Thoracic aorta (tissue), 2 donors: ENCODE measurements around the gene WDFY1. TPM values are rescaled to one million over a fixed set of nuclear protein-coding genes. Genes with fewer than 3 reads are reported as not detected.

ENCODE experiments used
- ATAC-seq: fragments of 150-250 bp; one replicate; pipeline ENCODE4 v1.8.0; 2017; ENCODE audit warnings: low read depth; ENCODE audit not compliant: insufficient number of reproducible peaks, low FRiP score
- DNase-seq: peaks from one replicate; pipeline ENCODE4 v3.0.0-alpha.2; 2020; ENCODE audit warnings: low spot score
- H3K27ac ChIP-seq, 2 donors: fragments of 200-600 bp; sonication (generic); 1 replicate in 1 of 2; 2 replicates in 1 of 2; pipeline ENCODE4 v1.5.1; 2016; ENCODE audit warnings: mild to moderate bottlenecking in 2 of 2, moderate library complexity in 2 of 2
- H3K27me3 ChIP-seq: fragments of 200-600 bp; sonication (generic); replicated peaks from 2 replicates; pipeline ENCODE4 v1.6.0; 2016; ENCODE audit warnings: mild to moderate bottlenecking; ENCODE audit not compliant: insufficient read depth
- H3K36me3 ChIP-seq: fragments of 200-600 bp; sonication (generic); one replicate; pipeline ENCODE4 v1.5.1; 2016
- H3K4me1 ChIP-seq, 2 donors: fragments of 200-600 bp; sonication (generic); 1 replicate in 1 of 2; 2 replicates in 1 of 2; pipeline versions ENCODE4 v1.5.1 to v1.6.0; 2016; ENCODE audit warnings: low read depth in 2 of 2, mild to moderate bottlenecking in 1 of 2; ENCODE audit not compliant: control insufficient read depth in 1 of 2
- H3K4me3 ChIP-seq: fragments of 200-600 bp; sonication (generic); 2 replicates; pipeline ENCODE4 v1.5.1; 2016; ENCODE audit warnings: mild to moderate bottlenecking
- H3K9me3 ChIP-seq: fragments of 200-600 bp; sonication (generic); 2 replicates; pipeline ENCODE4 v1.5.1; 2016
- total RNA-seq, 2 donors: library from RNA; depleted of rRNA; stranded (reverse); fragments of >200 nt; gene quantifications; one replicate each; pipeline versions ENCODE4 v1.1.0 to v1.2.3, GENCODE V29; 2016
- TF ChIP-seq, protein P1 (sequence below): fragments of 200-600 bp; sonication (generic); IDR thresholded peaks from one replicate; pipeline ENCODE4 v1.5.1; 2019; ENCODE audit warnings: antibody characterized with exemption

WDFY1 gene
- total RNA-seq, 2 donors from 2014 or later: 51.4 to 64.0 TPM

DNA sequence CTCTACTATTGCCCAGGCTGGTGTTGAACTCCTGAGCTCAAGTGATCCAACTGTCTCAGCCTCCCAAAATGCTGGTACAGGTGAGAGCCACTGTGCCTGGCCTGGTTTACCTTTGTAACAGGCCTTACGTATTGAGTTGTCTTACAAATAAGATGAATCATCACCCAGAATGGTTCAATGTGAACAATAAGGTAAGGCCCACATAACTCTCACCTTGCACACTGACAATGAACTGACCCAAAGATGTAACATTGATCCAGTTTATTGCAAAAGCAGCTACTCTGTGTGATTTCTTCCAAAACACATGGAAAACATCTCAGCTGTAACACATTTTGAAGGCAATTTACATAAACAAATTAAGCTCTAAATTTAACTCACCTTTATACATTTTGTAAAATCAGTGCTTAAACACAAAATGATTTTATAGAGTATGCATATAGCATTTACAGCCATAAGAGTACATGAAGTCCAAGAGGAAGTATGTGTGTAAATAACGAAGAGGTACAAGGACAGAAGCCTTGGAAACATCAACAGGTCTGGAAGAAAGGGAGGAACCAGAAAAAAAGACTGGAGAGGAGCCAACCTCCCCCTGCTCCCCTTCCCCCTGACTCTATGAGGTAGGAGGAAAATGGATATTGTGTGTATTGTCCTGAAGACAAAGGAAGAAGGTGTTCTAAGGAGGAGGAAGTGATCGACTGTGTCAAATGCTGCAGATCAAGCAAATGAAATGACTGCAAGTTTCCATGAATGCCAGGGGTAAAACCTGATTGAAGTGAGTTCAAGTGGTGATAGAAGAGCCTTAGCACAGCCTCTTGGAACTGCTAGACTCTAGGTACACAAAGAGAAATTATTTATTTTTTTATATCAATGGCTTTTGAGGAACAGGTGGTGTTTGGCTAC is 5.6 kb upstream of the WDFY1 start:
- no peaks in the 10 kb centered on the region for H3K36me3 ChIP-seq
- H3K27me3 ChIP-seq: no peaks in the 10 kb centered on the region
- ATAC-seq (no peak), DNase-seq (no peak)
- no peaks in the 10 kb centered on the region for H3K9me3 ChIP-seq
- H3K4me3 ChIP-seq: no peak overlapping the region
- TF ChIP-seq, protein P1, sequence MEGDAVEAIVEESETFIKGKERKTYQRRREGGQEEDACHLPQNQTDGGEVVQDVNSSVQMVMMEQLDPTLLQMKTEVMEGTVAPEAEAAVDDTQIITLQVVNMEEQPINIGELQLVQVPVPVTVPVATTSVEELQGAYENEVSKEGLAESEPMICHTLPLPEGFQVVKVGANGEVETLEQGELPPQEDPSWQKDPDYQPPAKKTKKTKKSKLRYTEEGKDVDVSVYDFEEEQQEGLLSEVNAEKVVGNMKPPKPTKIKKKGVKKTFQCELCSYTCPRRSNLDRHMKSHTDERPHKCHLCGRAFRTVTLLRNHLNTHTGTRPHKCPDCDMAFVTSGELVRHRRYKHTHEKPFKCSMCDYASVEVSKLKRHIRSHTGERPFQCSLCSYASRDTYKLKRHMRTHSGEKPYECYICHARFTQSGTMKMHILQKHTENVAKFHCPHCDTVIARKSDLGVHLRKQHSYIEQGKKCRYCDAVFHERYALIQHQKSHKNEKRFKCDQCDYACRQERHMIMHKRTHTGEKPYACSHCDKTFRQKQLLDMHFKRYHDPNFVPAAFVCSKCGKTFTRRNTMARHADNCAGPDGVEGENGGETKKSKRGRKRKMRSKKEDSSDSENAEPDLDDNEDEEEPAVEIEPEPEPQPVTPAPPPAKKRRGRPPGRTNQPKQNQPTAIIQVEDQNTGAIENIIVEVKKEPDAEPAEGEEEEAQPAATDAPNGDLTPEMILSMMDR: no peak
- H3K4me1 ChIP-seq: peaks cover under 1 to 2% of the 10 kb centered on the region in 2 donors
- no peak overlapping the region for H3K27ac ChIP-seq

DNA sequence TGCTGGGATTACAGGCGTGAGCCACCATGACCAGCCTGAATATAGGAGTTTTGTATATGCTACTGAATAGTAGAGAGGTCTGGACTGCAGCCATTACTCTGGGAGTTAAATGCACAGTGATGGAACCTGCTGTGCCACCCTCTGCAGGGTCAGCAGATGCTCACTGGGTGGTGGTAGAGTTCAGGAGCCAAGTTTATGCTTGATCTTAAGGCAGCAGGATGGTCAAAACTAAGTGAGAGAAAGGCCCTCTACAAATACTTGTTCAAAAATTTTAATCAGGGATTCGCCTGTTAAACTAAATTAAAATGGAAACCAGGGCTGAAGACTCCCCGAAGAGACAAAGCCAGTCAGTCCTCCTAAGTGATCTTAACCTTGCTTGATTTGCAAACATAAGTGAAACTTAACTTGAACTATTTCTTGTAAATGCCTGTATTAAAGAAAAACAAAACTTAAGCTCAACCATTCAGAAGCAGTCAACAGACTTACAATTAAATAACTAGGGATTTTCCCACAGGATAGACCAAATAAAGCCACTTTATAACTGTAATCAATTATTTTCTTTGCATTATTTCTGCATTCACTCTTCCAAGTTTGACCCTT is 4.2 kb upstream of the WDFY1 start:
- DNase-seq (no peak), ATAC-seq (no peak)
- TF ChIP-seq, protein P1: no peak

DNA sequence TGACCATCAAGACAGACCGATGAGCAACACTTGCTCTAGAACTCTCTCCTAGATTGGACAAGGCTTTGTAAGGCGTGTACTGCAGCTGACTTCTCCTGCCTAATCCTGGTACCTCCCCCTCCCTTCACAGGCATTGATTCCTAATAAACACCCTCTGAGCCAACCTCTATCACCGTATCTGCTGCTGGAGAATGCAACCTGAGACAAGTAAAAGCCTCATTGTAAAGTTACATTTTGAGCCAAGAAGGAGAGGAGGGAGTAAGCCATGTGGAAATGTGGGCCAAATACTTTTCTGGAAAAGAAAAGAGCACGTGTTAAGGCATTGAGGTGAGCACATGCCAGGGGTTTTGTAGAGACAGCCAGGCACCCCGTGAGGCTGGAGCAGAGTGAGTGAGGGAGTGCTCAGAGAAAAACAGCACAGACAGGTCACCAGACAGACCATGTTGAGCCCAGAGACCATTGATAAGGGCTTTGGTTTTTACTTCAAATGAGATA is 2.6 kb upstream of the WDFY1 start:
- no peaks in the 10 kb centered on the region for H3K9me3 ChIP-seq
- TF ChIP-seq, protein P1: no peak
- no peaks in the 10 kb centered on the region for H3K36me3 ChIP-seq
- no peak overlapping the region for H3K27ac ChIP-seq
- DNase-seq (no peak), ATAC-seq (no peak)
- peaks cover 10 to 16% of the 10 kb centered on the region in 2 donors for H3K4me1 ChIP-seq
- H3K27me3 ChIP-seq: no peaks in the 10 kb centered on the region
- no peak overlapping the region for H3K4me3 ChIP-seq

More for the DNA sequence above, 4.2 kb upstream of the WDFY1 start:
- Histone ChIP-seq H3K4me1 (peaks cover 4 to 5% of the 10 kb centered on the region in 2 donors), H3K27ac (no peak overlapping the region), H3K9me3 (no peaks in the 10 kb centered on the region), H3K27me3 (no peaks in the 10 kb centered on the region), H3K36me3 (no peaks in the 10 kb centered on the region), H3K4me3 (no peak overlapping the region)

DNA sequence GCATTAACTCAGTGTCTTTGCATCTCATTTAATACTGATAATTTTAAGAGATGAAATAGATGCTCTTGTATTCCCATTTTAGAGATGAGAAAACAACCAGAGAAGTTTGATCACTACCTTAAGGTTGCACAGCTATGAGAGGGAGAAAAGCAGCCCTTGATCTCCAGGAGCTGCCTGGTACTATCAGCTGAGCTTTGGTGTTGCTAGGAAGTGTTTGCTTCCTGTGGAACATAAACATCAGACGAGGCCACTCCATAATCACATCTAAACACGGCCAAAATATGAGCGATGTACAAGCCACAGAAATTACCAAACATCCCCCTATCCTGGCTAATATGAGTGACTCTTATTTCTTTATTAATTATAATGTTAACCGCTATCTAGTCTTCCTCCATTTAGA is 620 bp upstream of the WDFY1 start:
- H3K36me3 ChIP-seq: no peaks in the 10 kb centered on the region
- no peaks in the 10 kb centered on the region for H3K27me3 ChIP-seq
- DNase-seq (no peak), ATAC-seq (no peak)
- no peak overlapping the region for H3K27ac ChIP-seq
- no peaks in the 10 kb centered on the region for H3K9me3 ChIP-seq
- H3K4me3 ChIP-seq: peak overlapping the region; percentile 76
- peaks cover 23 to 32% of the 10 kb centered on the region in 2 donors for H3K4me1 ChIP-seq
- TF ChIP-seq, protein P1: no peak

DNA sequence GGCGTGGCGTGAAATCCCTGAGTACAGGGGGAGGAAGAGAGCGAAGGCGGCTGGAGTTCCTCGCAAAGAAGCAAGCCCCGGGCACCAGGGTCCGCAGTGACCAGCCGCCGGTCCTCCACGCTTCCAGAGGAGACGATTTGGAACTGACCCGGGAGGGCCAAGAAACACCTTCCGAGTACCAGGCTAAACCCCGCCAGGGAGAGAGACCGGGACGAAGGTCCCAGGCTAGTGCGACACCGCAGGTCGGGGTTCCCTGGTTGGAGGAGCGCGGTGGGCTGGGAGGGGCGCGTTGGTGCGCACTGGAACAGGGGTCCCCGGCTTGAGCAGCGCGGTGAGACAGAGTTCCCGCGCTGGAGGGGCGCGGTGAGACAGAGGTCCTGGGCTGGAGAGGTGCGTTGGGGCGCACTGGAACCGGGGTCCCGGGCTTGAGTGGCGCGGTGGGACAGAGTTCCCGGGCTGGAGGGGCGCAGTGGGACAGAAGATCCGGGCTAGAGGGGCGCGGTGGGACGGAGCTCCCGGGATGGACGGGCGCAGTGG is 901 bp downstream of the WDFY1 start:
- Histone ChIP-seq H3K27me3 (no peaks in the 10 kb centered on the region), H3K36me3 (no peaks in the 10 kb centered on the region), H3K4me3 (peak overlapping the region; percentile 76), H3K4me1 (peaks cover 27 to 45% of the 10 kb centered on the region in 2 donors), H3K27ac (peak overlapping the region; percentile 81 to 86), H3K9me3 (no peaks in the 10 kb centered on the region)
- ATAC-seq (no peak), DNase-seq (no peak)
- TF ChIP-seq, protein P1: no peak
